ENCODE data around the gene BMP4.

BMP4 gene

DNA sequence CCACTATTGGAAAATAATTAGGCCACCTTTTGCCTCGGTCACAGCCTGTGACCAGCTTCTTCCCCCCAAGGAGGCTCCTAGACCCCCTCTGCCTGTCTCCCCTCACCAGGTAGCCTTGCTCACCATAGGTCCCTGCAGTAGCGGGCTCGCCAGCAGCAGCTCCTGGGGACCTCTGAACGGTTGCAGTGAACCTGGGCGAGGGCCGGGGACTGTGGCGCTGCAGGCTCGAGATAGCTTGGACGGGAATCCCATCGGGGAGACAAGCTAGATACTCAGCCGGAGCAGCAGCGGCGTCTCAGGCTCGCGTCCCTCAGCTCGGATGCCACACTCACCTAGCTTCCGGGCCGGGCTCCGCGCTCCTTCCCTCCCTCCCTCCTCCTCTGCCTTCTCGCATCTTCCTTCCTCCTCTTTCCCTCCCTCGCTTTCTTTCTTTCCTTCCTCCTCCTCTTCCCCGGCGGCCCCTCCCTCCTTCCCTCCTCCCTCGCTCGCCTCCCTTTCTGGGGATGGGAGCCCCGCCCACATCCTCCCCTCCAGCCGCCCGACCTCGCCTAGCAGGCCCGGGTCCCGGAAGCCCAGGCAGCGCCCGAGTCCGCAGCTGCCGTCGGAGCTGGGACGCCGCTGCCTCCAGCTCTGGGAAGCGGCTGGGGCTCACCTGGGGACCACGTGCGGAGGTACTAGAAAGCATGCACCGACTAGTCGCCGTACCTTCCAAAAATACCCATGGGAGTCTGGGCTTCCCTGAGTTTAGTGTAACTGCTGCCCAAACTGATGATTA, at the start of gene BMP4:
Gene BMP4 (minus strand): TSS at position 399 of the 775 bp plus-strand sequence. CDS start 4,603 bp downstream, outside the sequence.
- TF ChIP-seq, protein P1, sequence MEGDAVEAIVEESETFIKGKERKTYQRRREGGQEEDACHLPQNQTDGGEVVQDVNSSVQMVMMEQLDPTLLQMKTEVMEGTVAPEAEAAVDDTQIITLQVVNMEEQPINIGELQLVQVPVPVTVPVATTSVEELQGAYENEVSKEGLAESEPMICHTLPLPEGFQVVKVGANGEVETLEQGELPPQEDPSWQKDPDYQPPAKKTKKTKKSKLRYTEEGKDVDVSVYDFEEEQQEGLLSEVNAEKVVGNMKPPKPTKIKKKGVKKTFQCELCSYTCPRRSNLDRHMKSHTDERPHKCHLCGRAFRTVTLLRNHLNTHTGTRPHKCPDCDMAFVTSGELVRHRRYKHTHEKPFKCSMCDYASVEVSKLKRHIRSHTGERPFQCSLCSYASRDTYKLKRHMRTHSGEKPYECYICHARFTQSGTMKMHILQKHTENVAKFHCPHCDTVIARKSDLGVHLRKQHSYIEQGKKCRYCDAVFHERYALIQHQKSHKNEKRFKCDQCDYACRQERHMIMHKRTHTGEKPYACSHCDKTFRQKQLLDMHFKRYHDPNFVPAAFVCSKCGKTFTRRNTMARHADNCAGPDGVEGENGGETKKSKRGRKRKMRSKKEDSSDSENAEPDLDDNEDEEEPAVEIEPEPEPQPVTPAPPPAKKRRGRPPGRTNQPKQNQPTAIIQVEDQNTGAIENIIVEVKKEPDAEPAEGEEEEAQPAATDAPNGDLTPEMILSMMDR (IDR thresholded peaks at IDR 0.05; ENCODE audit: low read depth, low read length, missing control alignments) = no peak
- no peak for DNase-seq (ENCODE audit: low read depth)
- H3K4me3 ChIP-seq (ENCODE audit: low read depth, low read length) = peak within 1 kb of the TSS; percentile 24

- H3K4me3 ChIP-seq (ENCODE audit: low read depth, low read length) = no peak overlapping the region
- DNase-seq (ENCODE audit: low read depth) = no peak
- TF ChIP-seq, protein P1 (IDR thresholded peaks at IDR 0.05; ENCODE audit: low read depth, low read length, missing control alignments) = no peak
These were observed 46.4 kb upstream of the BMP4 start for GRCh38 chr14:54003064-54003463.

- no peak overlapping the region for H3K4me3 ChIP-seq (ENCODE audit: low read depth, low read length)
- no peak for DNase-seq (ENCODE audit: low read depth)
- TF ChIP-seq, protein P1 (IDR thresholded peaks at IDR 0.05; ENCODE audit: low read depth, low read length, missing control alignments) = no peak
These were observed 46.0 kb upstream of the BMP4 start for GRCh38 chr14:54002653-54003052.

GRCh38 chr14:54001189-54001878, 44.7 kb upstream of the BMP4 start:
- TF ChIP-seq, protein P1 (IDR thresholded peaks at IDR 0.05; ENCODE audit: low read depth, low read length, missing control alignments) = no peak
- DNase-seq (ENCODE audit: low read depth) = no peak
- H3K4me3 ChIP-seq (ENCODE audit: low read depth, low read length) = no peak overlapping the region

DNA sequence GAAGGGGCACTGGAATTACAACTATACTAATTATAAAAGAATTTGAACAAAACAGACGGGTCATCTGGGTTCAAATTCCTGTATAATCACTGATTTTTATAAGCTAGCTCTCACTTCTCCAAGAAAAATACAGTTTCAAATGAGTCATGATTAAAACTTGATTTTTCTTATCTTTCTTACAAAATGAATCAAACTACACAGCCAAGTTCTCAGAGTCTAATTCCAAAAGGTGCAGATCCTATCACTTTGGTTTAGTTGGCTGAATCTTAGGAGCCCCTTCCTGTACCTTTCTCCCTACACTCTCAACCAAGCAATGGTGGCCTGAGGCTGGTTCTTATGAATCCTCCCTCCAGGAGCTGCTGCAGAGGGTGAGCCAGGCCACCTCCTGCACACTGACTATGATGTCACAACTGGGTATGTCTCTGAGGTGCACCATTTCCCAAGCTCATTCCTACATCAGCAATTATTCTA, 43.8 kb upstream of the BMP4 start:
- no peak overlapping the region for H3K4me3 ChIP-seq (ENCODE audit: low read depth, low read length)
- TF ChIP-seq, protein P1 (IDR thresholded peaks at IDR 0.05; ENCODE audit: low read depth, low read length, missing control alignments) = no peak
- DNase-seq (ENCODE audit: low read depth) = no peak

DNA sequence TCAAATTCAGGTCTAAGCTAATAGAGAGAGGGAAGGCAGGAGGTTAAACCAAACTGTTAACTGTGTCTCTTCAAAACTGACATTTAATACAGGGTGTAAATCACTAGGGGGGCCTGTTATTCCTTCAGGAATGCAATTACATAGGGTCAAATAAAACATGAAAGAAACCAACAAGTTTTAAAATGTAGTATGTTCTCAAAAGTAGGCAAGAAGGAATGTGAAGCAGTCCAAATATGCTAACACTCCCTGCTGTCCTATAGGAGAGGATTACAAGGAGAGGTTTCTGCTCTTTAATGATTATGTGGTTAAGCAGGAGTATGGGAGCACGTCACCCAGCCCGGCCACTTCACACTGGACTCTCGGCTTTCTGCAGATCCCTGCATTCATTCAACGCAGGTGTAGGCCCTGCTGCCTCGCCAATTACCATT, 42.5 kb upstream of the BMP4 start:
- H3K4me3 ChIP-seq (ENCODE audit: low read depth, low read length) = no peak overlapping the region
- DNase-seq (ENCODE audit: low read depth) = no peak
- TF ChIP-seq, protein P1 (IDR thresholded peaks at IDR 0.05; ENCODE audit: low read depth, low read length, missing control alignments) = no peak
